GM18870 (cell line): ENCODE measurements around the gene RBMS3.
A peak's percentile ranks its signal among the peaks of the same experiment; 100 is the strongest.
"Not testable (repeated sequence)": the region's sequence is repeated elsewhere in the genome, so short reads cannot be mapped to it uniquely, and the experiment has no call there.

Source experiments
- ATAC-seq: cut with Tn5 transposase; IDR thresholded peaks from one replicate; pipeline ENCODE4 v1.9.1; 2021; ENCODE audit warnings: moderate library complexity; ENCODE audit not compliant: unreplicated experiment

Gene RBMS3

DNA sequence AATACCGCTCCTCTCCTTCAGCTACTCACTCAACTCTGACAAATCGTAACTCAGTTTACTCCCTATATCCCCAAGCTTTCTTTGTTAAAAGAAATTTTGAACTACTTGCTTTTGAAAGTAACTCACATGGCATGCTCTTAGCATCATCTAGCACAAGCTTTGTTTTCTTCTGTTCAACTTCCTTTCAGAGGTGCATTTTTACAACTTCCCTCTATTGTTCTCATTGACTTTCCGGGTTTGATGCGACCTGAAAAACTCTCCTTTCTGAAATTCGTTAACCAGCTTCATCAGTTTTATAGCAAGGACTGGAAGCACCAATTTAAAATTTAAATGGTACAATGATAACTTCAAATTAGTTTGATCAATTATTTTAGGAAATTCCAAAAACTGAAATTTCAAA lies 696.0 kb downstream of the RBMS3 start:
- no peak for ATAC-seq

- no peak for ATAC-seq
These were observed 696.5 kb downstream of the RBMS3 start for GRCh38 chr3:29977360-29977759.

GRCh38 chr3:29978036-29978435 lies 697.2 kb downstream of the RBMS3 start:
- no peak for ATAC-seq

GRCh38 chr3:29991198-29991597 lies 710.3 kb downstream of the RBMS3 start:
- ATAC-seq = no peak

- ATAC-seq = no peak
These were observed 721.9 kb downstream of the RBMS3 start for GRCh38 chr3:30002797-30003196.

DNA sequence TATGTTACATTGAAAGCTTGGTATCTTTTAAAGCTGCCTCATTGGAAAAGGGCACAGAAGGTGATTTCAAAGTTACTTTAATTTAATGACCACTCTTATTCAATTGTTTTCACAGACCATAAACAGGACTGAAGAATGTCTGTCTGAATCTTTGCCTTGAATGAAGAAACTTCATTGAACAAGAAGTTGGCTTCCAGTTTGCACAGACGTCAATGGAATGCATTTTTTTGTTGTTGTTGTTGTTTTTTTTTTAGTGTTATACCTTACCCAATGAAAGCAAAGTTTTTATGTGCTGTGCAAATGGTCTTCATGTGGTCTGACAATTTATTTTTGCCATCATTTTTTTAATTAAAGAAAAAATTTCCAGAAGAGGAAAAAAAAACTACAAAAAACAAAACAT lies 722.9 kb downstream of the RBMS3 start:
- ATAC-seq = no peak

DNA sequence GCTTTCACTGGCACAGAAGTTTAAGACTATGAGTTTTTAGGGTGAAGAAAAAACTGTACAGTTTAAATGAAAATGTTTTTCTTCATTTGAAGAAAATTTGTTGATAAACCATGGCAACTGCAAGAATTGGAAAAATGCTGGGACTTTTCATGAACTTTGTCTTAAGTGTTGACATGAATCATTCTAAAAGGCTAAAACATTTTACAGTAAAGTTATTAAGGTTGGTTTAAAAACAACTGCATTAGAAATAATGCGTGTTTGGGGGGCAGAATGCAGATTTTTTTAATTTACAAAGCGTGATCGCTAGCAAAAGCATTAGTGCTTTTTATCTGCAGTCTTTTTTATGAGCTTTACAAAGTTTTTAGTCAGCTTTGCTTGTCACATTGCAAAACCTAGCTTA lies 723.6 kb downstream of the RBMS3 start:
- ATAC-seq = no peak

GRCh38 chr3:30006111-30006510 lies 725.2 kb downstream of the RBMS3 start:
- no peak for ATAC-seq

DNA sequence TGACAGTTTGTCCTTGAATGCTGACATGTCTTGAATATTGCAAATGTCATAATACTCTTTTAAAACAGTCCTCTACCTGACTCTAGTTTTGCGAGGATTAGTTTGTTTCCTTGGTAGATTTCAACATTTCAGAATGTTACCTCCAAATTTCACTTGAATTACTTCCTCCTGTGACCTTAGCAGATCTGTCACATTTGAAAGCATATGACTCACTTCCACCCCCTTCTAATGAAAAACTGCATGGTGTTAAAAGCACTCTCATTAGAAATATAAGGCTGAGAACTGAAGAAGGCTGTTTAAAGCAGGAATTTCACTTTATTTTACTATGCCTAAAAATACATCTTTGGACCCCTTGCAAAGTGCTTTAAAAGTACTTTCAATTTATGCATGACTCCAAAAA lies 726.8 kb downstream of the RBMS3 start:
- no peak for ATAC-seq

DNA sequence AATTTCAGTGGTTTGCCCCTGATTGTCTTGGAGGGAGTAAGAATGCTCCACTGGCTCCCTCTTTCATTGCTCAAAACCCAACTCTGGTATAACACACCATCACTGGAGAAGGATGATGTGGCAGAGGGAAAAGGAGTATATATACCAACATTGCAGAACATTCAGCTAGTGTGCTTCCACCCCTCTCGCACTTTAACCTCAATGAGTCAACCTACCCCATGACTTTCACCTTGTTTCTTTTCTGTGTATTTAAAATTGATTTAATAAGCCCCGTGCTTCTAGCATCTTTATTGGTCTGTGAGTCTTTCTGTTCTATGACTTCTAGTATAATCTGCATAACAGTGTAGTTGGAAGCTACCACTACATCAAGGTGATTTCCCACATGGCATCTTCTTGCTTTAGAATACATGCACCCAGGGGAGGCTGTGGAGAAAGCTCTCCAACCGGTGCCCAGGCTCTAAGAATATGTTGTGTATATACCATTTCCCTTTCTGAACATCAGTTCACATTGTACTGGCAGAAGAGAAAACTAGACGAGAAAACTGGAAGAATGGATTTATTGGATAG lies 730.4 kb downstream of the RBMS3 start:
- ATAC-seq = no peak

DNA sequence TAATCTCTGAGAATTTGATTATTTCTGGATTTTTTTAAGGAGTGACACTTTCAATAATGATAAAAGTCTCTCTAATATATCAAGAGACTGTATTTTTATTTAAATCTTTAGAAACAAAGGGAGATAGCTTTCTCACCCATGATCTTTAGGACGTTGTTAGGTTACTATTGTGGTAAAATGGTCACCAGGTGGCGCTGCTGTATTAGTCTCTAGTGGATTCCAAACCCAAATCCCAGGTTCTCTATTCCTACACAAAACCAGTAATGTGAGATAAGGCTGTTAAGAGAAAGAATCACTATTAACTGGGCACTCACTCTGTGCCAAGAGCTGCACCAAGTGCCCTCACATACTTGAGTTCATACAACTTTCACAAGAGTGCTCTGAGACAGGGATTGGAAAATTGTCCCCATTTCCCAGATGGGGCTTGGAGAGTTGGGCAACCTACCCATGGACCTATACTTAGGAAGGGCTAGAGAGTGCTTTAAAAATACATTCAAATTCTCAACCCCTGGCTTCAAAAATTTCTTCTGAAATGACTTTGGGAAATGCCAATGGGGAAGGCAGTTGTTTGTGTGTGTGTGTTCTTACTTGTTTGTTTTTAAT lies 732.2 kb downstream of the RBMS3 start:
- ATAC-seq = peak; percentile 46

DNA sequence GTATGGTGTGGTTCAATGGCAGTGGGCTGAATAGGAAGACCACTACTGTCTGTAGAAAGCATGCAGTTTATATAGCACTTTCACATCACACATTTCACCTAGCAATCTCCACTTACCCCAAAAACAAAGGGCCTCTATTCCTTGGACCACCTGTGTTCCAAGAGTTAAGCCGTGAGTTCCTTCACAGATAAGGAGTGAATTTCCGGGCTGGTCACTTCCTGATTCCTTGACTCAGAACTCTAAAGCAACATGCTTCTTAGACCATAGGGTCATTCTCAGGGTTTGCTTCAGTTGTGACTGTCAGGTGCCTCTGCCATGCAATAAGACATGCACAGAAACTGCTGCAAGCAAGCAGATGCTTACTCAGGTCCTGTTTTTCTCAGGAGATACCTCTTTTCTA lies 737.0 kb downstream of the RBMS3 start:
- ATAC-seq = no peak

GRCh38 chr3:30020380-30020779 lies 739.5 kb downstream of the RBMS3 start:
- ATAC-seq = no peak

GRCh38 chr3:30024466-30024865 lies 743.6 kb downstream of the RBMS3 start:
- ATAC-seq = no peak

- no peak for ATAC-seq
These were observed 746.0 kb downstream of the RBMS3 start for GRCh38 chr3:30026851-30027250.

GRCh38 chr3:30034246-30034991 lies 753.5 kb downstream of the RBMS3 start:
- ATAC-seq = no peak

GRCh38 chr3:30035935-30036567 lies 755.2 kb downstream of the RBMS3 start:
- no peak for ATAC-seq

- ATAC-seq = no peak
These were observed 759.3 kb downstream of the RBMS3 start for GRCh38 chr3:30040126-30040525.

DNA sequence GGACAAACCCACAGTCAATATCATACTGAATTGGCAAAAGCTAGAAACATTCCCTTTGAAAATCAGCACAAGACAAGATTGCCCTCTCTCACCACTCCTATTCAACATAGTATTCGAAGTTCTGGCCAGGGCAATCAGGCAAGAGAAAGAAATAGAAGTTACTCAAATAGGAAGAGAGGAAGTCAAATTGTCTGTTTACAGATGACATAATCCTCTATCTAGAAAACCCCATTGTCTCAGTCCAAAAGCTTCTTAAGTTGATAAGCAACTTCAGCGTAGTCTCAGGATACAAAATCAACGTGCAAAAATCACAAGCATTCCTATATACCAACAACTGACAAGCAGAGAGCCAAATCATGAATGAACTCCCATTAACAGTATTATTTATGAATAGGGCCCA lies 760.6 kb downstream of the RBMS3 start:
- ATAC-seq = not testable (repeated sequence)

- ATAC-seq = peak; percentile 50
These were observed 761.5 kb downstream of the RBMS3 start for GRCh38 chr3:30042274-30042859.

DNA sequence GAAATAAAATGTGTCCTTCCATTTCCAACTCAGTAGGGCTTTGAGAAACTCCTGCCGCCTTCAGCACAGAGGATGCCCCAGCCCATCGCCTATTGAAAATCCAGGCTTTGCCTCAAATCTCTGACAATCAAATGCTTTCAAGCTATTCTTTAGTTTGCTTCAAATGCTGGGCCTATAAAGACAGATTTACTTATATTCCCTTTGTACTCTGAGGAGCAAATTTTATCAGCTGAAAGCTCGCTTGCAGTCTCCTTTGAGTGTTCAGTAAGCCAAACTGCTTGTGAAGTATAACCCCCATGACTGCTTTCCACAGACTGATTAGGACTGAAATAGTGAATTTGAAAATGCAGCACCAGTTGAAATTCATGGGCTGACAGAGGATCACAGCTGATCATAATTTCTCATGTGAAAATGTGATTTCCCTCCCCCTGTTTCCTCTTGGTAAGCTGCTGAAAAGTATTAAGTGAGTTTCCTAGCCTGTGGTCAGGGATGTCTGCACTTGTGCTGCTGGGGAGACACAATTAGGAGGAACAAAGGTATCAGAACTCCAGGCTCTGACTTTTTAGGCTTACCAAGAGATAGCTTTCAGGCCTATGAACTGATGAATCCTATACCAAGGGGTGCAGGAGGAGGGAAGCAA lies 762.2 kb downstream of the RBMS3 start:
- ATAC-seq = no peak
